Gastrocnemius medialis (tissue), 4 donors: ENCODE results near the gene SHC4.

Source experiments
- POLR2A ChIP-seq, 2 donors: fragments of 450-650 bp; IDR thresholded peaks; one replicate each; pipeline ENCODE4 v1.6.1; 2017; ENCODE audit warnings: antibody characterized with exemption in 2 of 2, mild to moderate bottlenecking in 2 of 2, moderate library complexity in 2 of 2
- TF ChIP-seq, protein P1 (sequence below), 5 experiments: fragments of 450-650 bp in 3 of 5; fragments of 200-600 bp in 2 of 5; sonication (generic) in 2 of 5; IDR thresholded peaks in 4 of 5; conservative IDR thresholded peaks in 1 of 5; 1 replicate in 4 of 5; 2 replicates in 1 of 5; pipeline ENCODE4 v1.5.1; 2016 to 2019; ENCODE audit warnings: antibody characterized with exemption in 5 of 5, mild to moderate bottlenecking in 3 of 5, moderate library complexity in 3 of 5

GRCh38 chr15:48983300-48983699 lies 19.6 kb upstream of the SHC4 start:
- TF ChIP-seq, protein P1, sequence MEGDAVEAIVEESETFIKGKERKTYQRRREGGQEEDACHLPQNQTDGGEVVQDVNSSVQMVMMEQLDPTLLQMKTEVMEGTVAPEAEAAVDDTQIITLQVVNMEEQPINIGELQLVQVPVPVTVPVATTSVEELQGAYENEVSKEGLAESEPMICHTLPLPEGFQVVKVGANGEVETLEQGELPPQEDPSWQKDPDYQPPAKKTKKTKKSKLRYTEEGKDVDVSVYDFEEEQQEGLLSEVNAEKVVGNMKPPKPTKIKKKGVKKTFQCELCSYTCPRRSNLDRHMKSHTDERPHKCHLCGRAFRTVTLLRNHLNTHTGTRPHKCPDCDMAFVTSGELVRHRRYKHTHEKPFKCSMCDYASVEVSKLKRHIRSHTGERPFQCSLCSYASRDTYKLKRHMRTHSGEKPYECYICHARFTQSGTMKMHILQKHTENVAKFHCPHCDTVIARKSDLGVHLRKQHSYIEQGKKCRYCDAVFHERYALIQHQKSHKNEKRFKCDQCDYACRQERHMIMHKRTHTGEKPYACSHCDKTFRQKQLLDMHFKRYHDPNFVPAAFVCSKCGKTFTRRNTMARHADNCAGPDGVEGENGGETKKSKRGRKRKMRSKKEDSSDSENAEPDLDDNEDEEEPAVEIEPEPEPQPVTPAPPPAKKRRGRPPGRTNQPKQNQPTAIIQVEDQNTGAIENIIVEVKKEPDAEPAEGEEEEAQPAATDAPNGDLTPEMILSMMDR (IDR thresholded peaks at IDR 0.05 in 4 of 5, conservative IDR thresholded peaks at IDR 0.05 in 1 of 5): no peak
- no peak for TF ChIP-seq POLR2A (IDR thresholded peaks at IDR 0.05)
